SK-N-SH (cell line): ENCODE results near the gene ZNF235. TPM values are rescaled to one million over a fixed set of nuclear protein-coding genes. Genes with fewer than 3 reads are reported as not detected.

Experiments
- CTCF ChIA-PET: fragments of 300-600, 350-600 bp; formaldehyde crosslinking; extraction: SDS; loops from one replicate; lab custom pipeline; 2021; lab: Yijun Ruan, JAX
- POLR2A ChIA-PET: fragments of 350-600 bp; sonication (Branson Sonifier 250); formaldehyde crosslinking; extraction: SDS; loops from one replicate; lab custom pipeline; 2020; ENCODE audit warnings: antibody characterized with exemption, inconsistent platforms; lab: Yijun Ruan, JAX
- DNase-seq: peaks from one replicate; pipeline ENCODE4 v3.0.0; 2012
- H2AFZ ChIP-seq: fragments of 200-600 bp; sonication (generic); 2 replicates; pipeline ENCODE4 v1.8.1; 2016; ENCODE audit warnings: antibody characterized with exemption, mild to moderate bottlenecking, low read depth
- H3F3A ChIP-seq: fragments of 200-600 bp; sonication (generic); replicated peaks from 2 replicates; pipeline ENCODE3; 2016; ENCODE audit warnings: antibody characterized with exemption, mild to moderate bottlenecking; ENCODE audit not compliant: insufficient read depth
- H3K27ac ChIP-seq, 2 experiments: fragments of 200-500 bp in 1 of 2; fragments of 200-600 bp in 1 of 2; sonication (Bioruptor generic) in 1 of 2; sonication (generic), shearing (Covaris generic) in 1 of 2; 2 replicates each; pipeline versions ENCODE4 v1.5.1 to v1.6.1; 2014 to 2016; ENCODE audit warnings: low read depth in 2 of 2, inconsistent platforms in 1 of 2, low read length in 1 of 2, mild to moderate bottlenecking in 1 of 2, mixed read lengths in 1 of 2
- H3K27me3 ChIP-seq: fragments of 200-600 bp; sonication (generic), shearing (Covaris generic); 2 replicates; pipeline ENCODE4 v1.6.1; 2016; ENCODE audit warnings: mixed run types; ENCODE audit not compliant: insufficient read depth
- H3K36me3 ChIP-seq, 2 experiments: fragments of 200-500 bp in 1 of 2; fragments of 200-600 bp in 1 of 2; sonication (Bioruptor generic) in 1 of 2; sonication (generic) in 1 of 2; replicated peaks in 1 of 2; 2 replicates each; pipeline versions ENCODE3 to v1.5.1; 2014 to 2016; ENCODE audit warnings: low read length in 1 of 2, mild to moderate bottlenecking in 1 of 2; ENCODE audit not compliant: insufficient read depth in 2 of 2, control insufficient read depth in 1 of 2
- H3K4me1 ChIP-seq, 2 experiments: fragments of 200-500 bp in 1 of 2; fragments of 200-600 bp in 1 of 2; sonication (Bioruptor generic) in 1 of 2; sonication (generic), shearing (Covaris generic) in 1 of 2; 2 replicates each; pipeline versions ENCODE4 v1.5.1 to v1.6.1; 2014 to 2016; ENCODE audit warnings: low read depth in 1 of 2, low read length in 1 of 2, mixed run types in 1 of 2; ENCODE audit not compliant: insufficient read depth in 2 of 2, control insufficient read depth in 1 of 2
- H3K4me2 ChIP-seq: fragments of 200-600 bp; sonication (generic), shearing (Covaris generic); 2 replicates; pipeline ENCODE4 v1.6.1; 2017; ENCODE audit warnings: mixed run types
- H3K4me3 ChIP-seq, 2 experiments: fragments of 200-500 bp in 1 of 2; fragments of 200-600 bp in 1 of 2; sonication (Bioruptor generic) in 1 of 2; sonication (generic), shearing (Covaris generic) in 1 of 2; 2 replicates each; pipeline versions ENCODE4 v1.5.1 to v1.8.1; 2014 to 2016; ENCODE audit warnings: low read depth in 2 of 2, inconsistent platforms in 1 of 2, low read length in 1 of 2, mild to moderate bottlenecking in 1 of 2, mixed read lengths in 1 of 2, moderate library complexity in 1 of 2
- H3K79me2 ChIP-seq: fragments of 200-600 bp; sonication (generic); 2 replicates; pipeline ENCODE4 v1.8.1; 2017; ENCODE audit warnings: mild to moderate bottlenecking; ENCODE audit not compliant: insufficient read depth
- H3K9ac ChIP-seq: fragments of 200-600 bp; sonication (generic); 2 replicates; pipeline ENCODE4 v1.6.1; 2017; ENCODE audit warnings: mixed run types
- H3K9me2 ChIP-seq: fragments of 200-600 bp; sonication (generic); 2 replicates; pipeline ENCODE4 v1.6.1; 2017; ENCODE audit warnings: mixed run types
- H3K9me3 ChIP-seq: fragments of 200-600 bp; sonication (generic); 2 replicates; pipeline ENCODE4 v1.6.1; 2017; ENCODE audit warnings: mixed run types, mild to moderate bottlenecking, moderate library complexity
- H4K20me1 ChIP-seq: fragments of 200-600 bp; sonication (generic); 2 replicates; pipeline ENCODE4 v1.6.1; 2017; ENCODE audit warnings: mild to moderate bottlenecking, mixed run types; ENCODE audit not compliant: insufficient read depth
- CHD2 ChIP-seq: fragments of 150-350 bp; IDR thresholded peaks from 2 replicates; pipeline ENCODE4 v1.6.1; 2018; ENCODE audit warnings: low read length; ENCODE audit not compliant: partially characterized antibody
- CTCF ChIP-seq: fragments of 200-600 bp; sonication (generic); IDR thresholded peaks from 2 replicates; pipeline ENCODE4 v1.6.1; 2017; ENCODE audit warnings: antibody characterized with exemption, mild to moderate bottlenecking, moderate library complexity
- EP300 ChIP-seq, 2 experiments: IDR thresholded peaks; 2 replicates each; pipeline versions ENCODE4 v1.4.0 to v1.6.1; 2012; ENCODE audit warnings: borderline replicate concordance in 1 of 2, low read depth in 1 of 2, low read length in 1 of 2
- GABPA ChIP-seq: IDR thresholded peaks from 2 replicates; pipeline ENCODE4 v1.4.0; 2012; ENCODE audit warnings: low read depth, mild to moderate bottlenecking
- GATA2 ChIP-seq: sonication (generic); formaldehyde crosslinking; IDR thresholded peaks from 2 replicates; pipeline ENCODE4 v1.5.0; 2020; ENCODE audit warnings: mild to moderate bottlenecking, missing genetic modification reagents
- MXI1 ChIP-seq: IDR thresholded peaks from 2 replicates; pipeline ENCODE4 v1.6.1; 2012; ENCODE audit warnings: mild to moderate bottlenecking, low read depth, low read length, improper control_type of control experiment
- POLR2AphosphoS5 ChIP-seq: IDR thresholded peaks from 2 replicates; pipeline ENCODE4 v1.6.1; 2012; ENCODE audit warnings: low read depth, low read length
- RCOR1 ChIP-seq: fragments of 150-350 bp; IDR thresholded peaks from 2 replicates; pipeline ENCODE4 v1.6.1; 2017; ENCODE audit warnings: antibody characterized with exemption, low read length
- RXRA ChIP-seq: IDR thresholded peaks from 2 replicates; pipeline ENCODE4 v1.4.0; 2012; ENCODE audit warnings: low read depth, mild to moderate bottlenecking, borderline replicate concordance
- SIN3A ChIP-seq: IDR thresholded peaks from 2 replicates; pipeline ENCODE4 v1.6.1; 2012; ENCODE audit warnings: low read depth, mild to moderate bottlenecking, low read length, moderate library complexity, borderline replicate concordance
- TCF12 ChIP-seq: IDR thresholded peaks from 2 replicates; pipeline ENCODE4 v1.4.0; 2012
- WGBS: methylation state at CpG from one replicate; pipeline ENCODE4 v1.1.6; 2017; ENCODE audit warnings: low lambda C conversion rate; 5-methylcytosine and 5-hydroxymethylcytosine counted together
- polyA plus RNA-seq, 3 experiments: library from polyadenylated mRNA; depleted of rRNA; stranded (reverse); fragments of >200 nt; gene quantifications; 2 replicates each; pipeline ENCODE4 v1.2.3, GENCODE V29; 2012

The ZNF235 gene
- polyA plus RNA-seq, 1 of the 3 experiments (the other 2 are of a cell fraction): 2.7 TPM

- Histone ChIP-seq H3K36me3 (peaks cover 14% of the 10 kb centered on the region in 2 experiments), H3K4me1 (peaks cover 0 to 4% of the 10 kb centered on the region in 2 experiments; a peak in 2 of 4 replicates), H3F3A (peaks cover 10% of the 10 kb centered on the region)
- 94% methylated on average over 4 of the region's 4 CpGs for WGBS
- TF ChIP-seq CTCF (no peak), SIN3A (no peak), MXI1 (no peak)
- TF ChIP-seq, all 33 proteins: peak for 0
- Histone ChIP-seq H2AFZ (peak overlapping the region; percentile 76), H4K20me1 (no peaks in the 10 kb centered on the region), H3K9me2 (no peaks in the 10 kb centered on the region), H3K79me2 (peaks cover 3% of the 10 kb centered on the region), H3K9ac (no peak overlapping the region), H3K4me3 (peak overlapping the region; percentile 81 to 94; a peak in 2 of 4 replicates), H3K27me3 (no peaks in the 10 kb centered on the region), H3K9me3 (no peaks in the 10 kb centered on the region), H3K4me2 (no peak overlapping the region), H3K27ac (no peak overlapping the region)
- POLR2A ChIA-PET: interaction anchor here (0.5 to 1.3 kb wide), 5 partner anchors 16 to 370 kb away, joined by 3 to 8 read pairs (median 3); partner anchors contain the start of genes ZNF227 and ZNF45
- CTCF ChIA-PET: no interaction called here
- no peak for DNase-seq
Measured at GRCh38 chr19:44305457-44305856, 632 bp upstream of the ZNF235 start.

- WGBS: 3% methylated on average over 11 of the region's 11 CpGs
- Histone ChIP-seq H3K4me2 (peak overlapping the region; percentile 85), H3K9me3 (no peaks in the 10 kb centered on the region), H3F3A (peaks cover 10% of the 10 kb centered on the region), H3K79me2 (peaks cover 3% of the 10 kb centered on the region), H3K4me3 (peak overlapping the region; percentile 81 to 94), H3K27me3 (no peaks in the 10 kb centered on the region), H3K9ac (peak overlapping the region; percentile 71), H3K36me3 (peaks cover 21 to 27% of the 10 kb centered on the region in 2 experiments), H2AFZ (peak overlapping the region; percentile 95), H4K20me1 (no peaks in the 10 kb centered on the region), H3K27ac (peak overlapping the region; percentile 84 to 98), H3K9me2 (no peaks in the 10 kb centered on the region), H3K4me1 (peaks cover 0 to 4% of the 10 kb centered on the region in 2 experiments; a peak in 2 of 4 replicates)
- ChIA-PET CTCF (no interaction called here), POLR2A (interaction anchor here (0.6 to 1.5 kb wide), 5 partner anchors 42 to 369 kb away, joined by 3 to 4 read pairs (median 4); partner anchors contain the start of genes ZNF112, ZNF180, ZNF226 and ZNF45)
- TF ChIP-seq GABPA (no peak), RCOR1 (peak; percentile 81; the same call in 1 of the 2 replicates), CHD2 (peak; percentile 42), EP300 (IDR thresholded peaks at IDR 0.05; ENCODE audit: borderline replicate concordance in 1 of 2, low read depth in 1 of 2, low read length in 1 of 2) (peak in 1 of 2 experiments; percentile 59; a peak in 2 of 4 replicates), TCF12 (0 out of 2 replicates have a peak, but pooled peaks have one; percentile 15), GATA2 (CRISPR knock-in tag) (peak; percentile 76), POLR2AphosphoS5 (0 out of 2 replicates have a peak, but pooled peaks have one; percentile 27), RXRA (no peak)
- peak; percentile 62 for DNase-seq
Measured at GRCh38 chr19:44303976-44304568, 753 bp downstream of the ZNF235 start.
